Activated CD4-positive, alpha-beta T cell treated with anti-CD3 and anti-CD28 coated beads, Interleukin-10, Interleukin-2, amounts not matched to agents 100 ng/mL and 50 ng/mL, durations not matched to agents 16 hours and 8 hours (primary cell): Measurements from ENCODE around the gene CHST1.
A peak's percentile ranks its signal among the peaks of the same experiment; 100 is the strongest.

Experiments
- DNase-seq: peaks from one replicate; pipeline ENCODE4 v3.0.0-alpha.2; 2020

CHST1 gene

GRCh38 chr11:45659031-45659817, 6.2 kb downstream of the CHST1 start:
- DNase-seq, result no peak

- no peak for DNase-seq
Measured at GRCh38 chr11:45658292-45658991, 7.0 kb downstream of the CHST1 start.

DNA sequence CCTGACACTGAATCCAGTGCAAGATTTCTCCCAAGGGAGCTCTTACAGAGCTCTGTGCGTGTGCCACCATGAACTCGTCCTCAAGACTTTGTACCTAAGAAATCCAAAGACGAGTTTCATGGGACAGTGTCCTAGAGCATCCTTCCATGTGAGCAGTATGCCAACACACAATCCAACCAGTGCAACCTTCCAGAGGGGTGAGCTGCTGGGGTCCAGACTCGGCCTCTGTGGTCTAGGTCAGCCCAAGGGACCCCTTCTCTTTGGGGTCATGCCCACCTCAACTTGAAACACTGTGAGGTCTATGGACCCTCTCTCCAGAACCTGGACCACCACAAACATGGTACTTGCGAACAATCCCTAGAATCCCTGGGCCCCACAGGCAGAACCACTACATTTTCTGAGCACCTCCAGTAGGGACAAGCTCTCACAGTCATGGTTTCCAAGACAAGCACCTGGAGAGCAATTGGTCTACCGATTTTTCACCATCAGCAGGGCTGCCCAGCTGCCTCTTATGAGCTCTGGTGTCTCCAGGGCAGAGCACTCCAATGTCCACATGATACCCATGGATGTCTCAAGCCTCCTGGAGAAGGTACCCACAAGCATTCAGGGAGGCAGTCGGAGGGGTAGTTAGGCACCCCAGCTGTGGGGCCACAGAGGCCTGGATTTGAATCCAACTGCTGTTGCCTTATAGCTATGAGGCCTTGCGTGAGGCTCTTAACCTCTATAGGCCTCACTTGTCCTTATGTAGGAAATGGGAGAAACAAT, 7.7 kb downstream of the CHST1 start:
- no peak for DNase-seq

DNA sequence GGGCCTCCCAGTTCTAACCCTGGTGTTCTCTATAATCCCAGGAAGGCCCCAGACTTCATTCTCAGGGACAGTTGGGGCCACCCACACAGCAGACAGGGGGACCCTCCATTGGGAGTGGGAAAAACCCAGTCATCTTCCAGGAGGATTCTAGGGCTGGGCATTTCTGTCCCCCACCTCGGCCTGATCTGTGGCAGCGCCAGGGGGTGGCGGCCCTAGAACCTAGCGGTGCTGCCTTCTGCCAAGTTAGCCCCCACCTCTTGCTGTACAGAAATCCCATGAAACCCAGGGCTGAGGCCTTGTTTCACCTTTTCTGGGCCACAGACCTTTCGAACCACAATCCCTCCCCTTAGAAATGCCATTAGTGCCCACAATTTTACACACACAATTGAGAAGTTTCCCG, 9.6 kb downstream of the CHST1 start:
- DNase-seq, result no peak

- peak; percentile 64 for DNase-seq
Measured at GRCh38 chr11:45655347-45655756, 10.1 kb downstream of the CHST1 start.

- DNase-seq, result no peak
Measured at GRCh38 chr11:45655012-45655283, 10.5 kb downstream of the CHST1 start.

GRCh38 chr11:45654231-45655011, 11.0 kb downstream of the CHST1 start:
- DNase-seq, result no peak

DNA sequence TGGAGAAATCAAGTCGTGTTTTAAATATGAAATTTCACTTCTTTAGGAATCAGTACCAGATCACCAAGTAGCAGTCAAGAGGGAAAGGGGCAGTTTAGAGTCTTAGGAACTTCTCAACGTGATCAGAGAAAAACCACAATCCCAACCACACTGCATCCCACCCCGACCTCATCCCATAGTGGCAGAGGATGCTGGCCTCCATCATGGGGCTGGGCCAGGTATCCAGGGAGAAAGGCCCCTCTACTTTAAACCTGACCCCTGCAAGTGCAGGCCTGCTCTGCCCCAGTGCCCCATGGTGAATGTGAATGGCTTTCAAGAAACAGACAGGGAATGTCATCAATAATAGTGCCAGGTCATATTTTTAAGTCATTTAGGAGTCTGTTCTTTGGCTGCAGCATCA, 12.1 kb downstream of the CHST1 start:
- no peak for DNase-seq

DNA sequence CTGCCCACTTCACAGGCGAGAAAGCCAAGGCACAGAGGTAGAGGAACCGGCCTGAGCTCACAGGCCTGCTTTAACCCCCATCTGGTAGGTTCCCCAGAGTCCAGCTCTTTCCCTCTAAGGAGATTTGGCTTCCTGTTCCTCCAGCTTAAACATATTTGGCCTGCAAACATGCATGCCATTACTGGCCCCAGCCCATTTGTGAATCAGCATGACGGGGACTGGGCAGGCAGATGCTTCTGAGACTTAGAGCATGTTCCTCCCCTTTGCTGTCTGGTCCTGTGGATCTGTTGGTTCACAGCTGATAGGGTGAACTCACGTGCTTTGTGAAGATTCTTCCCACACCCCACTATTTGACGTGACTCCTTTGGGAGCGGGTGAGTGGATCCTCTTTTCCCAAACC, 12.6 kb downstream of the CHST1 start:
- DNase-seq, result no peak

DNA sequence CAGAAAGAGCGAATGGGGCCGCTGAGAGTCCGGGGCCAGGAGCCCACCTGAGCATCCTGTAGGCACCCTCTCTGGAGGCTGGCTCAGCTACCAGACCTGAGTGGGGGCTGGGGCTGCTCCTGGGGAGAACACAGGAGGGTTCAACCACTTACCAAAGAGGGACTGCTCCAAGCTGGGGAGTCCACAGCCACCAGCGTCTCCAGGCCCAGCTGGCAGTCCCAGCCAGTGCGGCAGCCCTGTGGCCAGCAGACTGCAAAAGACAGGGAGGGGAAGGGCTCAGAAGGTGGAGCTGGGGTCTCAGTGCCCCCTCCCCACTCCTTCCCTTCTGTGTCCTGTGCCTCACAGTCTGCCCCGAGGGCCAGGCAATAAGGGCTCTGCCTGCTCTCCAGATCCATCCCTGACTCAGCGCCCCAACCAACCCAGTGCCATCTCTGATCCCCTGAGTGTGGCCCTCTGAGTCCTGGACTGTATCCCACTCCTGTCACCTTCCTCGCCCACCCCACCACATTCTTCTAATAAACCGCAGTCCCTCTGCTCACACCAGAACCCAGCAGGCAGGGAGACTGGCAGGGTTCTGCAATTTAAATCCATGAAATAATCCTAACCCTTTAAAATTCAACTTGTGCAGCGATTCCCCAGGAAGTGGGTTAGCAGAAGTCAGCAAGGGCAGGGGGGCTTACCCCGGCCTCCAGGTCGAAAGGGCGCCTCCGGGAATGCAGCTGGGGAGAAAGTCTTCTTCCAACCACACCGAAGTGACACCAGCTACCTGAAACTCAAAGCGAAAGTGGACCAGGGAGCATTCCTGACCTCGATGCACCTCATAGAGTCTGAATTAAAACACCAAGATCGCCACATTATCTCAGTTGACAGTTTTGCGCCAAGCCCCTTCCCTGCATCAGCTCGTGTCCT, 13.3 kb downstream of the CHST1 start:
- no peak for DNase-seq

GRCh38 chr11:45651156-45651555, 14.3 kb downstream of the CHST1 start:
- no peak for DNase-seq

GRCh38 chr11:45650166-45651095, 15.0 kb downstream of the CHST1 start:
- no peak for DNase-seq

- DNase-seq, result no peak
Measured at GRCh38 chr11:45649544-45650165, 15.8 kb downstream of the CHST1 start.

- no peak for DNase-seq
Measured at GRCh38 chr11:45648931-45649330, 16.5 kb downstream of the CHST1 start.

GRCh38 chr11:45647786-45648185, 17.6 kb downstream of the CHST1 start:
- DNase-seq, result no peak

DNA sequence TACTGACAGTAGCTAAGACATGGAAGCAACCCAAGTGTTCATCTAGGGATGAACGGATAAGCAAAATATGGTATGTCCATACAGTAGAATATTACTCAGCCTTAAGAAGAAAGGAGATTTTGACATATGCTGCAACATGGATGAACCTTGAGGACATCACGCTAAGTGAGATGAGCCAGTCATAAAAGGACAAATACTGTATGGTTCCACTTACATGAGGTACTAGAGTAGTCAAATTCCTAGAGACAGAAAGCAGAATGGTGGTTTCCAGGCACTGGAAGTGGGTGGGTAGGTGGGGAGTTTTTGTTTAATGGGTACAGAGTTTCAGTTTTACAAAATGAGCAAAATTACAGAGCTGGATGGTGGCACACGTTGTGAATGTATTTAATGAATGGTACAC, 18.1 kb downstream of the CHST1 start:
- DNase-seq, result peak; percentile 17

GRCh38 chr11:45646275-45646927, 19.0 kb downstream of the CHST1 start:
- DNase-seq, result peak; percentile 38

DNA sequence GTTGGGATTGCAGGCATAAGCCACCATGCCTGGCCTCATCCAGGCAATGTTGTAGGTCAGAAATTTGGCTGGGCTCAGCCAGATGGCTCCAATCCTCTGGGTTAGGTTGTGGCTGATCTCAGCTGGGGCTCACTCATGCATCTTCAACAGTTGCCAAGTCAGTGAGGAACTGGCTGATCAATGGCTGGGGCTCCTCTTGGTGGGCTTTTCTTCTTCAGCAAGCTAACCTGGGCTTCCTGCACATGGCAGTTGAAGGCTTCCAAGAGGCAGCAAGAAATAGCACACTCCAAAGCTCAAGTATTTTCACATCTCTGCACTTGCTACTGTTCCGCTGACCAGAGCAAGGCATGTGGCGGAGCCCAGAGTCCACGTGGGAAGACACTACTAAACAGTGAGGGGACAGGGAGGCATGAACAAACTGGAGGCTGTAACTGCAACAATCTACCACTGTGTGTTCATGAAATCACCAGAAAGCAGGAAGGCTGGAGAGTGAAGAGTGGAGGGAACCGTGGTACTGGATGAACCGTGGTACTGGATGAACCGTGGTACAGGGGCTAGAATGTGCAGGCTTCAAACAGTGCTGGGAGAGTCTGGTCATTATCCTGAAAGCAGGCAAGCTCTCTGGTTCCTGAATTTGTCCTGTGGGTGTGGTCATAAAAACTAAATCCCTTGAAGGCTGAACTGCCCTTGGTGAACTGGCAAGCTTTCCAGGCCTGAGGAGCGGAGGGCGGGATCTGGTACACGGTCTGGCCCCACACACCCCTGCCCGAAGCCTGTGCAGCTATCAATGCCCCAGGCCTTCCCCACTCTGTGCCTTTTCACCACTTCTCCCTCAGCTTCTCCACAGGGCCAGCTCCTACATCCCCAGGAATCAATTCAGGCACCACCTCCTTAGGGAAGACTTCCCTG, 20.2 kb downstream of the CHST1 start:
- no peak for DNase-seq
